Gastrocnemius medialis (tissue), 4 donors: ENCODE measurements around the gene BMPR1A.

Experiments used
- CTCF ChIP-seq, 5 experiments: fragments of 450-650 bp in 3 of 5; fragments of 200-600 bp in 2 of 5; sonication (generic) in 2 of 5; IDR thresholded peaks in 4 of 5; conservative IDR thresholded peaks in 1 of 5; 1 replicate in 4 of 5; 2 replicates in 1 of 5; pipeline ENCODE4 v1.5.1; 2016 to 2019; ENCODE audit warnings: antibody characterized with exemption in 5 of 5, mild to moderate bottlenecking in 3 of 5, moderate library complexity in 3 of 5
- POLR2A ChIP-seq, 2 donors: fragments of 450-650 bp; IDR thresholded peaks; one replicate each; pipeline ENCODE4 v1.6.1; 2017; ENCODE audit warnings: antibody characterized with exemption in 2 of 2, mild to moderate bottlenecking in 2 of 2, moderate library complexity in 2 of 2

GRCh38 chr10:86922553-86922961, 166.1 kb downstream of the BMPR1A start:
- TF ChIP-seq CTCF (IDR thresholded peaks at IDR 0.05 in 4 of 5, conservative IDR thresholded peaks at IDR 0.05 in 1 of 5) (no peak), POLR2A (IDR thresholded peaks at IDR 0.05) (no peak)
